Cardiac muscle cell (in vitro differentiated cells and primary cell): ENCODE results near the gene MCM7. TPM values are rescaled to one million over a fixed set of nuclear protein-coding genes. Genes with fewer than 3 reads are reported as not detected.

ENCODE experiments used
- DNase-seq, 2 donors: peaks; one replicate each; pipeline versions ENCODE4 v3.0.0 to v3.0.0-alpha.2; 2010 to 2017; ENCODE audit warnings: low read depth in 1 of 2, low spot score in 1 of 2
- H3K27ac ChIP-seq: fragments of 200-600 bp; sonication (generic); 2 replicates; pipeline ENCODE4 v1.5.1; 2016
- H3K27me3 ChIP-seq: fragments of 200-600 bp; sonication (generic); 2 replicates; pipeline ENCODE4 v1.6.0; 2016; ENCODE audit warnings: control low read depth
- H3K36me3 ChIP-seq: fragments of 200-600 bp; sonication (generic); 2 replicates; pipeline ENCODE4 v1.5.1; 2016; ENCODE audit warnings: control low read depth
- H3K4me1 ChIP-seq: fragments of 200-600 bp; sonication (generic); 2 replicates; pipeline ENCODE4 v1.8.1; 2017; ENCODE audit warnings: low read depth, mild to moderate bottlenecking, mixed run types
- H3K4me3 ChIP-seq: fragments of 200-600 bp; sonication (generic); 2 replicates; pipeline ENCODE4 v1.5.1; 2016; ENCODE audit warnings: mild to moderate bottlenecking
- H3K9me3 ChIP-seq: fragments of 200-600 bp; sonication (generic); 2 replicates; pipeline ENCODE4 v1.5.1; 2017; ENCODE audit warnings: low read depth, mild to moderate bottlenecking, control low read depth
- CTCF ChIP-seq: IDR thresholded peaks from 2 replicates; pipeline ENCODE4 v1.5.1; 2012; ENCODE audit warnings: low read depth, mild to moderate bottlenecking, low read length
- polyA plus RNA-seq: library from polyadenylated mRNA; unstranded; fragments of >200 nt; fragmentation: Nextera tagmentation; extraction: Ambion mirVana; gene quantifications from 2 replicates; pipeline ENCODE4 v1.2.1, GENCODE V29; 2016
- total RNA-seq: library from RNA; depleted of rRNA; stranded (reverse); fragments of >200 nt; gene quantifications from 2 replicates; pipeline ENCODE4 v1.2.3, GENCODE V29; 2016

The MCM7 gene
- total and polyA plus RNA-seq, 2 experiments from 2014 or later, result 68.9 to 105 TPM

GRCh38 chr7:100053215-100053614, 48.0 kb downstream of the MCM7 start:
- TF ChIP-seq CTCF, result peak; percentile 22

GRCh38 chr7:100051611-100052010, 49.6 kb downstream of the MCM7 start:
- H3K4me3 ChIP-seq, result no peak overlapping the region
- H3K9me3 ChIP-seq, result no peaks in the 10 kb centered on the region
- peaks cover 3% of the 10 kb centered on the region for H3K4me1 ChIP-seq
- no peak for DNase-seq
- H3K36me3 ChIP-seq, result peaks cover 2% of the 10 kb centered on the region
- H3K27me3 ChIP-seq, result no peaks in the 10 kb centered on the region
- no peak overlapping the region for H3K27ac ChIP-seq
- no peak for TF ChIP-seq CTCF

More at GRCh38 chr7:100053215-100053614, 48.0 kb downstream of the MCM7 start:
- Histone ChIP-seq H3K9me3 (no peaks in the 10 kb centered on the region), H3K4me1 (peaks cover 3% of the 10 kb centered on the region), H3K36me3 (peaks cover 18% of the 10 kb centered on the region), H3K27ac (no peak overlapping the region), H3K4me3 (no peak overlapping the region), H3K27me3 (no peaks in the 10 kb centered on the region)
- DNase-seq, result peak; percentile 35 to 78

GRCh38 chr7:100049441-100050291, 51.5 kb downstream of the MCM7 start, which contains the start of gene ZSCAN21:
Gene ZSCAN21, plus strand, starts transcription at chr7:100049774. Its CDS starts 7,233 bp downstream, at chr7:100057007.
- Histone ChIP-seq H3K4me3 (peak within 1 kb of the TSS; percentile 95), H3K36me3 (no peaks in the 10 kb centered on the region), H3K4me1 (peaks cover 3% of the 10 kb centered on the region), H3K27me3 (no peaks in the 10 kb centered on the region), H3K9me3 (no peaks in the 10 kb centered on the region), H3K27ac (peak within 1 kb of the TSS; percentile 96)
- TF ChIP-seq CTCF, result peak; percentile 29
- DNase-seq, result peak; percentile 86 to 88

- H3K27ac ChIP-seq, result no peak overlapping the region
- no peaks in the 10 kb centered on the region for H3K36me3 ChIP-seq
- H3K9me3 ChIP-seq, result no peaks in the 10 kb centered on the region
- peaks cover 3% of the 10 kb centered on the region for H3K4me1 ChIP-seq
- no peak for DNase-seq
- no peaks in the 10 kb centered on the region for H3K27me3 ChIP-seq
- H3K4me3 ChIP-seq, result peak overlapping the region; percentile 95
- no peak for TF ChIP-seq CTCF
Measured at GRCh38 chr7:100048680-100049079, 52.5 kb downstream of the MCM7 start.

- Histone ChIP-seq H3K36me3 (no peaks in the 10 kb centered on the region), H3K4me1 (peaks cover 3% of the 10 kb centered on the region), H3K4me3 (no peak overlapping the region), H3K27me3 (no peaks in the 10 kb centered on the region), H3K9me3 (no peaks in the 10 kb centered on the region), H3K27ac (no peak overlapping the region)
- DNase-seq, result no peak
- no peak for TF ChIP-seq CTCF
Measured at GRCh38 chr7:100044718-100045117, 56.5 kb downstream of the MCM7 start.

Other genes starting within 250 kb of the MCM7 start
- not detected in 2 replicates for gene OR2AE1, start 224.4 kb downstream of the MCM7 start, total RNA-seq
- not detected in 2 replicates for gene OR2AE1, start 224.4 kb downstream of the MCM7 start, polyA plus RNA-seq
- 3.1 and 6.0 TPM in 2 replicates for gene TRIM4, start 181.9 kb downstream of the MCM7 start, total RNA-seq
- gene TRIM4, start 181.9 kb downstream of the MCM7 start, polyA plus RNA-seq, result 4.0 and 4.2 TPM in 2 replicates
- not detected in 2 replicates for gene GJC3, start 171.8 kb downstream of the MCM7 start, total RNA-seq
- not detected in 2 replicates for gene GJC3, start 171.8 kb downstream of the MCM7 start, polyA plus RNA-seq
- 0.39 TPM in 1 of 2 replicates, not detected in the other for gene AZGP1, start 125.4 kb downstream of the MCM7 start, total RNA-seq
- not detected in 2 replicates for gene AZGP1, start 125.4 kb downstream of the MCM7 start, polyA plus RNA-seq
- gene ZKSCAN1, start 85.8 kb downstream of the MCM7 start, total RNA-seq, result 17.4 and 33.7 TPM in 2 replicates
- gene ZKSCAN1, start 85.8 kb downstream of the MCM7 start, polyA plus RNA-seq, result 22.3 and 38.1 TPM in 2 replicates
- gene ZSCAN21, start 51.6 kb downstream of the MCM7 start, total RNA-seq, result 23.3 and 24.3 TPM in 2 replicates
- 11.3 and 22.5 TPM in 2 replicates for gene ZSCAN21, start 51.6 kb downstream of the MCM7 start, polyA plus RNA-seq
- 35.0 and 45.5 TPM in 2 replicates for gene ZNF3, start 19.7 kb downstream of the MCM7 start, total RNA-seq
- gene ZNF3, start 19.7 kb downstream of the MCM7 start, polyA plus RNA-seq, result 37.2 and 53.6 TPM in 2 replicates
- 69.6 and 80.0 TPM in 2 replicates for gene COPS6, start 12.4 kb downstream of the MCM7 start, total RNA-seq
- 277 and 315 TPM in 2 replicates for gene COPS6, start 12.4 kb downstream of the MCM7 start, polyA plus RNA-seq
- 31.7 and 35.2 TPM in 2 replicates for gene AP4M1, start 246 bp upstream of the MCM7 start, total RNA-seq
- 15.8 and 29.3 TPM in 2 replicates for gene AP4M1, start 246 bp upstream of the MCM7 start, polyA plus RNA-seq
- 104 and 163 TPM in 2 replicates for gene TAF6, start 18.0 kb upstream of the MCM7 start, total RNA-seq
- gene TAF6, start 18.0 kb upstream of the MCM7 start, polyA plus RNA-seq, result 99.4 and 112 TPM in 2 replicates
- gene CNPY4, start 18.2 kb upstream of the MCM7 start, total RNA-seq, result 13.8 and 16.8 TPM in 2 replicates
- gene CNPY4, start 18.2 kb upstream of the MCM7 start, polyA plus RNA-seq, result 18.4 and 18.9 TPM in 2 replicates
- gene MBLAC1, start 25.6 kb upstream of the MCM7 start, total RNA-seq, result 3.7 and 4.2 TPM in 2 replicates
- gene MBLAC1, start 25.6 kb upstream of the MCM7 start, polyA plus RNA-seq, result 4.3 and 5.1 TPM in 2 replicates
- 193 and 199 TPM in 2 replicates for gene LAMTOR4, start 47.5 kb upstream of the MCM7 start, total RNA-seq
- 258 and 280 TPM in 2 replicates for gene LAMTOR4, start 47.5 kb upstream of the MCM7 start, polyA plus RNA-seq
- gene TRAPPC14, start 57.3 kb upstream of the MCM7 start, total RNA-seq, result 14.2 and 22.7 TPM in 2 replicates
- 10.4 and 25.0 TPM in 2 replicates for gene TRAPPC14, start 57.3 kb upstream of the MCM7 start, polyA plus RNA-seq
- gene GAL3ST4, start 67.2 kb upstream of the MCM7 start, total RNA-seq, result 2.0 and 5.0 TPM in 2 replicates
- 3.8 and 5.0 TPM in 2 replicates for gene GAL3ST4, start 67.2 kb upstream of the MCM7 start, polyA plus RNA-seq
- gene GPC2, start 76.0 kb upstream of the MCM7 start, total RNA-seq, result 37.4 and 47.9 TPM in 2 replicates
- gene GPC2, start 76.0 kb upstream of the MCM7 start, polyA plus RNA-seq, result 29.8 and 32.1 TPM in 2 replicates
- gene STAG3, start 76.5 kb upstream of the MCM7 start, total RNA-seq, result 1.6 and 2.0 TPM in 2 replicates
- gene STAG3, start 76.5 kb upstream of the MCM7 start, polyA plus RNA-seq, result 5.8 and 6.8 TPM in 2 replicates
- gene PVRIG, start 118.6 kb upstream of the MCM7 start, total RNA-seq, result 0.15 TPM in 1 of 2 replicates, not detected in the other
- gene PVRIG, start 118.6 kb upstream of the MCM7 start, polyA plus RNA-seq, result 0.67 and 2.3 TPM in 2 replicates
- gene SPDYE3, start 206.3 kb upstream of the MCM7 start, total RNA-seq, result not detected in 2 replicates
- gene SPDYE3, start 206.3 kb upstream of the MCM7 start, polyA plus RNA-seq, result 6.7 and 8.9 TPM in 2 replicates